Measurements from ENCODE around the gene RMDN3.
A peak's percentile ranks its signal among the peaks of the same experiment; 100 is the strongest.

Gene RMDN3

GRCh38 chr15:40772014-40772413 is 17.0 kb upstream of the RMDN3 start:
- DNase-seq, result no peak

GRCh38 chr15:40771242-40771641 is 16.2 kb upstream of the RMDN3 start:
- DNase-seq, result no peak

DNA sequence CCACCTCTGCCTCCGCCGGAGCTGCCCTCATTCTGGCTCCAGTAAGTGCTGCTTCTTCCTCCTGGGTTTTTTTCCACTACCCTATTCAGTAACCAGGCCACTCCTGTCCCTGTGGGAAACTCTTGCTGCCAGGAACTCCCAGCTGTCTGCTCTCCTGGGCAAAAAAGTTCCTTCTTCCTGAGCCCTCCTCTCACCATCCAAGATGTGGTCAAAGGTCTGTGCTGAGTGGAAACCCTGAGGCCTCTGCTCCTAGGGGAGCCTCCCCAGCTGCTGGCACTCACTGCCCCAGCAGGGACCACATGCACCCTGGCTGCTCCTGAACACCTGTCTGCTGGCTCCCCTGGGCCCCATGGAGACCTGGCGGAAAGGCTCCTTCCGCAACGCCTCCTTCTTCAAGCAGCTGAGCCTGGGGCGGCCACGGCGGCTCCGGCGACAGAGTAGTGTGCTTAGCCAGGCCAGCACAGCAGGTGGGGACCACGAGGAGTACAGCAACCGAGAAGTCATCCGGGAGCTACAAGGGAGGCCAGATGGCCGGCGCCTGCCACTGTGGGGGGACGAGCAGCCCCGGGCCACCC is 15.2 kb upstream of the RMDN3 start:
- peak in 3 of 4 experiments; percentile 26 to 52 (median 38) for DNase-seq

- DNase-seq, result peak; percentile 53 to 73 (median 64)
Observed at GRCh38 chr15:40769274-40770146, 14.5 kb upstream of the RMDN3 start, which contains the start of gene C15orf62. Gene C15orf62, plus strand, starts transcription at chr15:40769980. Its CDS starts 516 bp downstream, at chr15:40770496.

GRCh38 chr15:40768521-40769273 is 13.6 kb upstream of the RMDN3 start:
- peak in 2 of 4 experiments; percentile 39 for DNase-seq

GRCh38 chr15:40767838-40768500 is 12.9 kb upstream of the RMDN3 start:
- no peak for DNase-seq

DNA sequence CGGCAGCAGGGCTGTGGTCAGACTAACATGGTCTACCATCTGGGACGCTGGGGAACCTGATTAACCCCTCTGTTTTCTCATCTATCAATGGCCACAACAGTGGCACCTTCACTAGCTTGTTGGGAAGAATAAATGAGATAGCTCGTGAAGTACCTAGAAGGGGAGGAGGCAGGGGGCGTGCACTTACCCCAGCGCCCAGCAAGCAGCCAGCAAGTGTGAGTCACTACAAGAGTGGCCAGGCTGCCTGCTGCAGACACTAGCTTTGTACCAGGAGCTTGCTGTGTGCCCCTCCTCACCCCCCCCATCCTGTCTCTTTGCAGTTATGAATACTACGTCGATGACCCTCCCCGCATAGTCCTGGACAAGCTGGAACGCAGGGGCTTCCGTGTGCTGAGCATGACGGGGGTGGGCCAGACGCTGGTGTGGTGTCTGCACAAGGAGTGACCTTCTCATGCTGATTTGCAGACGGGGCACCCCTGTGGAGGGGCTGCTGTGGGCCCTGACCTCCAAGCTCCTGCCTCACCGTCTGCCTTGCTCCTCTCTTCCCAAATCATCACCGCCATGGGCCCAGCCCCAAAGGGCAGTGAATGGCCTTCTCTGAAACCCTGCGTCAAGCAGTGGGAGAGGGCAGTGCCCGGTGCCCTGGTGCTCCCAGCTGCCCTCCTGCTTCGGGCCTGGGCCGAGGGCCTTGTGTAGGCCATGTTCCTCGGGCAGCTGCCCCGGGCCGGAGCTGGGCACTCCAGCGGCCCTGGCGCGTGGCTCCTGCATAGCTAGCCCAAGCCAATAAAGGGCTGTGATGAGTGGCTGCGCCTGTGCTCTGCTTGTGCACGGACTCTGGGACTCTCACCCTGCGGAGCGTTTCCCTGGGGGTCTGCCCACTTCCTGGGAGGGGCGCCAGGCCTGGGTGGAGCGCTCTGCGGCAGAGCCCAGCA is 12.1 kb upstream of the RMDN3 start:
- no peak for DNase-seq

DNA sequence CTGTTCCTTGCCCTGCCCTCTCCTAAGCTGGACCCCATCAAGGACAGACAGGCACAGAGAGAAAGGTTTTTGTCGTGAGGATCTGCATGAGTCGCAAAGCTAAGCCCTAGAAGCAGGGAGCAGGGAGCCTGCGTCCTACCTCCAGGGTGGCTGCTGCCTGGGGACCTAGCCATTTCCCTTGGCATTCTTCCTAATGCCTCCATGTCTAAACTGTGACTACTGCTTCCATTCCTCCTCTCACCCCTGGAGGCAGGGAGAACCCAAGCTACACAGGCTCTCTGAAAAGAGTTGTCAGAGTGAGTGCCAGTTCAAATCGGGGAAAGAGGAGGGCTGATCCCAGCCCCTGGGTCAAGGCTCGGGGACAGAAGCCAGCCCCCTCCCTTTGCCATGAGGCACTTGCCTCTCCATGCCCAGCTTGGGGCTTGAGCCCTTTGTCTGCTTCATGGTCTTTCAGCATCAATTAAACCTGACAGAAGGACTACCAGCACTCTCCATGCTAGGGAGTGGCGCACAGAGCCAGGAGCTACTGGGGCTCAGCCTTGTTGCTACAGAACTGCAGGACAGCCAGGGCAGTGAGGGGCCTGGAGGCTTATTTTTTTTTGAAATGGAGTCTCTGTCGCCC is 11.3 kb upstream of the RMDN3 start:
- no peak for DNase-seq

DNA sequence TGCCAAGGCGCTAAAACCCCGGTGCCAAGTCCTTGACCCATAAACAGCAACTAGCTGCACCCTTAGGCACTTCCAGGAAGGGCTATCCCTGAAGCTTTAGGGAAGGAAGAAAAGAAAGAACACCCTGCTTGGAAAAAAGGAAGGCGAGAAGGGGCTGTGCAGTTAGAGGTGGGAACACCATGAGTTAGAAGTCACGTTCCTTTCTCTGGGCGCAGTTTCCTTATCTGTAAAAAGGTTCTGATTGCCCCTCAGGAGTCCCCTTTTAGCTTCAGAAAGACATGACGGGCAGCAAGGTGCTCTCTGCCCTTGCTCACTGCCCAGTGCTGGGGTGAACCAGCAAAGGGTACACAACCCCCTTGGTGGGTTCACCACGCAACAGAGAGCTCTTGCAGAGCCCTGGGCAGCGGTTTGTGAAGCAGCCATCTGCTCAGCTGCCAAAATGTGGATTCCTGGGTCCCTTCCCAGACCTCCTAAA is 9.6 kb upstream of the RMDN3 start:
- DNase-seq, result peak; percentile 24 to 39 (median 28)

- DNase-seq, result peak; percentile 74 to 90 (median 82)
Observed at GRCh38 chr15:40763801-40764628, 9.0 kb upstream of the RMDN3 start, which contains the start of gene GCHFR. Gene GCHFR, plus strand, starts transcription at chr15:40764068. Its CDS starts 113 bp downstream, at chr15:40764181.

GRCh38 chr15:40762919-40763800 is 8.1 kb upstream of the RMDN3 start:
- DNase-seq, result peak; percentile 36 to 66 (median 49)

GRCh38 chr15:40759961-40760360 is 4.9 kb upstream of the RMDN3 start:
- DNase-seq, result no peak

GRCh38 chr15:40756938-40757337 is 1.9 kb upstream of the RMDN3 start:
- DNase-seq, result no peak

GRCh38 chr15:40755812-40756208 is 756 bp upstream of the RMDN3 start:
- DNase-seq, result no peak

- DNase-seq, result peak in 3 of 4 experiments; percentile 13 to 47 (median 33)
Observed at GRCh38 chr15:40754574-40754882, 526 bp downstream of the RMDN3 start.

GRCh38 chr15:40751745-40752144 is 3.3 kb downstream of the RMDN3 start:
- DNase-seq, result no peak

GRCh38 chr15:40750885-40751284 is 4.2 kb downstream of the RMDN3 start:
- DNase-seq, result no peak

GRCh38 chr15:40749151-40749630 is 5.9 kb downstream of the RMDN3 start:
- no peak for DNase-seq

Measured in suppressor macrophage (primary cell).